Endodermal cell (in vitro differentiated cells): ENCODE data around the gene RASD2. TPM values are rescaled to one million over a fixed set of nuclear protein-coding genes. Genes with fewer than 3 reads are reported as not detected.

Experiments
- DNase-seq: peaks from one replicate; pipeline ENCODE4 v3.0.0-alpha.2; 2017
- H3K27ac ChIP-seq: 2 replicates; pipeline ENCODE4 v1.5.1; 2013; ENCODE audit warnings: mild to moderate bottlenecking, low read depth, low read length, moderate library complexity
- H3K27me3 ChIP-seq: 2 replicates; pipeline ENCODE4 v1.6.1; 2013; ENCODE audit warnings: mild to moderate bottlenecking, low read length, moderate library complexity; ENCODE audit not compliant: insufficient read depth, control insufficient read depth, poor library complexity, severe bottlenecking
- H3K36me3 ChIP-seq: 2 replicates; pipeline ENCODE4 v1.7.0; 2013; ENCODE audit warnings: mild to moderate bottlenecking, low read length, moderate library complexity; ENCODE audit not compliant: control insufficient read depth, insufficient read depth
- H3K4me1 ChIP-seq: one replicate; pipeline ENCODE4 v1.7.0; 2013; ENCODE audit warnings: low read length; ENCODE audit not compliant: control insufficient read depth, insufficient read depth
- H3K4me3 ChIP-seq: 2 replicates; pipeline ENCODE4 v1.5.1; 2013; ENCODE audit warnings: mild to moderate bottlenecking, low read length, moderate library complexity
- H3K9ac ChIP-seq: 2 replicates; pipeline ENCODE4 v1.6.1; 2013; ENCODE audit warnings: mild to moderate bottlenecking, low read length, moderate library complexity; ENCODE audit not compliant: poor library complexity, severe bottlenecking; ENCODE audit errors: extremely low read depth
- H3K9me3 ChIP-seq: 2 replicates; pipeline ENCODE4 v1.6.1; 2013; ENCODE audit warnings: mild to moderate bottlenecking, low read length, moderate library complexity; ENCODE audit not compliant: control insufficient read depth
- H3K27ac Mint-ChIP-seq: 2 replicates; pipeline ENCODE4 v1.8.0; 2020; ENCODE audit warnings: mixed read lengths
- H3K27me3 Mint-ChIP-seq: 2 replicates; pipeline ENCODE4 v1.8.0; 2021; ENCODE audit warnings: mild to moderate bottlenecking, mixed read lengths; ENCODE audit not compliant: insufficient read depth
- H3K36me3 Mint-ChIP-seq: 2 replicates; pipeline ENCODE4 v1.8.0; 2020; ENCODE audit warnings: low read depth, mixed read lengths
- H3K4me1 Mint-ChIP-seq: 2 replicates; pipeline ENCODE4 v1.8.0; 2020; ENCODE audit warnings: mixed read lengths
- H3K4me3 Mint-ChIP-seq: 2 replicates; pipeline ENCODE4 v1.8.0; 2020; ENCODE audit warnings: mild to moderate bottlenecking, moderate library complexity, mixed read lengths
- H3K9me3 Mint-ChIP-seq: 2 replicates; pipeline ENCODE4 v1.8.0; 2020; ENCODE audit warnings: mild to moderate bottlenecking, mixed read lengths
- CTCF ChIP-seq: fragments of 200-600 bp; sonication (generic); conservative IDR thresholded peaks from 2 replicates; pipeline ENCODE4 v1.5.0; 2021; ENCODE audit warnings: antibody characterized with exemption, mild to moderate bottlenecking
- WGBS, 2 experiments: methylation state at CpG; one replicate each; pipeline versions ENCODE4 v1.1.5 to v1.1.7; 2013; ENCODE audit warnings: missing lambda C conversion rate in 2 of 2, mixed read lengths in 1 of 2; ENCODE audit not compliant: insufficient coverage in 1 of 2, insufficient read length in 1 of 2; 5-methylcytosine and 5-hydroxymethylcytosine counted together
- total RNA-seq, 2 donors: library from RNA; stranded (reverse); fragmentation: NEBNext Ultra II Directional in 1 of 2; extraction: Animal tissue kit (Norgen Biotek cat#: 25700) in 1 of 2; gene quantifications; 2 replicates in 1 of 2; 3 replicates in 1 of 2; pipeline ENCODE4 v1.2.1, GENCODE V29; 2021

The RASD2 gene
- total RNA-seq, 2 donors from 2014 or later, result 0.15 to 0.24 TPM

DNA sequence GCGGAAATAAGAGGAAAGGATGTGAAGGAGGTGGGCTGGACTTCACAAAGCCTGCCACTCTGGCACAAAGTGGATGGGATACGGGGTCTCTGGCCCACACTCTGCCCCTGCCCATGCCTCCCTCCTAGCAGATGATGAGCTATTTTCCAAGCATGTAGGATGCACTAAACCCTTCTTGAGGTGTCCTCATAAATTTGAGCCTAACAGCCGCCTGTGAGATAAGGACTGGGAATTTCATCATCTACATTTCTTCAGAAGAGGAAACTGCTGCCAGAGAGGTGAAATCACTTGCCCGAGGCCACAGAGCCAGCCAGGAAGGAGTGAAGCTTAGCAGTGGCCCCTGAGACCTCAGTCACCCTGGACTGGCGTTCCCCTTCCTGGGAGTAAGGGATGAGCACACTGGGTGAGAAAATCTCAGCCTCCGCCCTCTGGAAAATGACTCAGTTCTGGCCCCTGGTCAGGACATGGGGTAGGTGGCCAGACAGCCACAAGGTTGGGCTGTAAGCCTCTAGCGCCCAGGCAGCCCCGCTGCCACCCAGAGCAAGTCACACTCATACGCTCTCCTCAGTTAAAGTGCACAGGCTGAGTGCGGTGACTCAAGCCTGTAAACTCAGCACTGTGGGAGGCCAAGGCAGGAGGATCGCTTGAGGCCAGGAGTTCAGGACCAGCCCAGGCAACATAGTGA lies 48.6 kb downstream of the RASD2 start:
- TF ChIP-seq CTCF, result no peak
- H3K36me3 Mint-ChIP-seq, result no peaks in the 10 kb centered on the region
- Histone ChIP-seq H3K36me3 (no peaks in the 10 kb centered on the region), H3K4me3 (no peak overlapping the region), H3K9ac (no peak overlapping the region), H3K27me3 (no peaks in the 10 kb centered on the region), H3K4me1 (peaks cover 6% of the 10 kb centered on the region), H3K9me3 (no peaks in the 10 kb centered on the region), H3K27ac (no peak overlapping the region)
- DNase-seq, result no peak
- H3K9me3 Mint-ChIP-seq, result no peaks in the 10 kb centered on the region
- H3K4me1 Mint-ChIP-seq, result peaks cover 9% of the 10 kb centered on the region
- peaks cover 1% of the 10 kb centered on the region for H3K27me3 Mint-ChIP-seq
- WGBS, 2 experiments, result 87 to 91% methylated on average over 9 to 11 of the region's 11 CpGs
- no peak overlapping the region for H3K4me3 Mint-ChIP-seq
- no peak overlapping the region for H3K27ac Mint-ChIP-seq

DNA sequence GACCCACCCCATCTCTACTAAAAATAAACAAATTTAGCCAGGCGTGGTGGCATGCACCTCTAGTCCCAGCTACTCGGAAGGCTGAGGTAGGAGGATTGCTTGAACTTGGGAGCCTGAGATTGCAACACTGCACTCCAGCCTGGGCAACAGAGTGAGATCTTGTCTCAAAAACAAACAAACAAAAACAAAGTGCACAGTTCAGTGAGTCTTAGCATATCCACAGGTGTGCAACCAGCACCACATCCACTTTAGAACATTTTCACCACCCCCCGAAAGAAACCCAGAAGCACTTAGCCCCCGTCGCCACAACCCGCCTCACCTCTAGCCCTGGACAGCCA lies 49.1 kb downstream of the RASD2 start:
- no peak for TF ChIP-seq CTCF
- no peak overlapping the region for H3K4me3 Mint-ChIP-seq
- Histone ChIP-seq H3K4me1 (peaks cover 6% of the 10 kb centered on the region), H3K9me3 (no peaks in the 10 kb centered on the region), H3K27ac (no peak overlapping the region), H3K9ac (no peak overlapping the region), H3K36me3 (no peaks in the 10 kb centered on the region), H3K27me3 (no peaks in the 10 kb centered on the region), H3K4me3 (no peak overlapping the region)
- no peak for DNase-seq
- H3K36me3 Mint-ChIP-seq, result no peaks in the 10 kb centered on the region
- H3K9me3 Mint-ChIP-seq, result no peaks in the 10 kb centered on the region
- no peak overlapping the region for H3K27ac Mint-ChIP-seq
- whole genome bisulfite sequencing, 2 experiments, result 94 to 98% methylated on average over 5 to 6 of the region's 6 CpGs
- H3K4me1 Mint-ChIP-seq, result peaks cover 10% of the 10 kb centered on the region
- peaks cover 1% of the 10 kb centered on the region for H3K27me3 Mint-ChIP-seq

GRCh38 chr22:35590634-35591295 lies 50.1 kb downstream of the RASD2 start:
- Mint-ChIP-seq H3K4me1 (peaks cover 12% of the 10 kb centered on the region), H3K27ac (no peak overlapping the region), H3K4me3 (no peak overlapping the region), H3K36me3 (peaks cover 2% of the 10 kb centered on the region), H3K9me3 (no peaks in the 10 kb centered on the region), H3K27me3 (no peaks in the 10 kb centered on the region)
- Histone ChIP-seq H3K4me3 (no peak overlapping the region), H3K4me1 (peaks cover 6% of the 10 kb centered on the region), H3K9me3 (no peaks in the 10 kb centered on the region), H3K36me3 (no peaks in the 10 kb centered on the region), H3K9ac (no peak overlapping the region), H3K27me3 (no peaks in the 10 kb centered on the region), H3K27ac (no peak overlapping the region)
- no peak for TF ChIP-seq CTCF
- 67 to 71% methylated on average over 1 to 13 of the region's 13 CpGs for WGBS, 2 experiments
- peak; percentile 73 for DNase-seq
